Measurements from ENCODE around the gene SCAPER. TPM values are rescaled to one million over a fixed set of nuclear protein-coding genes. Genes with fewer than 3 reads are reported as not detected.

SCAPER gene
- total RNA-seq, 1 experiment from 2014 or later, result 6.3 TPM

DNA sequence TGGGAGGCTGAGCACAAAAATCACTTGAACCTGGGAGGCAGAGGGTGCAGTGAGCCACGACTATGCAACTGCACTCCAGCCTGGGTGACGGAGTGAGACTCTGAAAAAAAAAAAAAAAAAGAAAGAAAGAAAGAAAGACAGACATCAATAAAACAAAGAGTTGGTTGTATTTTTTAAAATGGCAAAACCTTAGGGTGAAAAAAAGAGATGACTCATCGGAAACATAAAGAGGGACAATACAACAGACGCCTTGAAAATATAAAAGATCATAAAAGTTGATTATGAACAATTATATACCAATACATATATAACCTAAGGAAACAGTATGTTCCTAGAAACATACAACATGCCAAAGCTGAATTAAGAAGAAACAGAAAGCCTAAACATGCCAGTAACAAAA is 92.8 kb downstream of the SCAPER start:
- Histone ChIP-seq H3K36me3 (ENCODE audit: insufficient read depth, low read length) (no peaks in the 10 kb centered on the region), H3K79me2 (ENCODE audit: low read length) (no peaks in the 10 kb centered on the region), H3K4me3 (ENCODE audit: low read length) (no peak overlapping the region), H3K4me2 (ENCODE audit: low read depth, low read length, poor library complexity, severe bottlenecking) (no peak overlapping the region), H3K9me3 (ENCODE audit: low read length) (no peaks in the 10 kb centered on the region), H3K4me1 (ENCODE audit: low read length) (no peaks in the 10 kb centered on the region), H2AFZ (ENCODE audit: low read length) (no peak overlapping the region), H3K27me3 (ENCODE audit: low read length) (no peaks in the 10 kb centered on the region), H3K9ac (ENCODE audit: low read length) (no peak overlapping the region), H3K9me2 (replicated peaks; ENCODE audit: insufficient read depth, low read length) (no peaks in the 10 kb centered on the region), H3K27ac (ENCODE audit: low read length) (no peak overlapping the region), H4K20me1 (ENCODE audit: insufficient read depth, low read depth, low read length) (peaks cover 4% of the 10 kb centered on the region; the same call in 1 of the 2 replicates)
- no peak for DNase-seq

GRCh38 chr15:76809412-76810103 is 95.6 kb downstream of the SCAPER start:
- Histone ChIP-seq H3K79me2 (ENCODE audit: low read length) (no peaks in the 10 kb centered on the region), H3K4me3 (ENCODE audit: low read length) (no peak overlapping the region), H4K20me1 (ENCODE audit: insufficient read depth, low read depth, low read length) (peaks cover 4% of the 10 kb centered on the region; the same call in 1 of the 2 replicates), H3K4me2 (ENCODE audit: low read depth, low read length, poor library complexity, severe bottlenecking) (no peak overlapping the region), H3K27ac (ENCODE audit: low read length) (no peak overlapping the region), H3K4me1 (ENCODE audit: low read length) (no peaks in the 10 kb centered on the region), H3K9me2 (replicated peaks; ENCODE audit: insufficient read depth, low read length) (no peaks in the 10 kb centered on the region), H3K27me3 (ENCODE audit: low read length) (no peaks in the 10 kb centered on the region), H3K36me3 (ENCODE audit: insufficient read depth, low read length) (no peaks in the 10 kb centered on the region), H3K9me3 (ENCODE audit: low read length) (no peaks in the 10 kb centered on the region), H2AFZ (ENCODE audit: low read length) (no peak overlapping the region), H3K9ac (ENCODE audit: low read length) (no peak overlapping the region)
- no peak for DNase-seq

GRCh38 chr15:76803049-76803571 is 102.0 kb downstream of the SCAPER start:
- DNase-seq, result no peak
- H3K27me3 ChIP-seq (ENCODE audit: low read length), result no peaks in the 10 kb centered on the region

GRCh38 chr15:76802411-76802810 is 102.7 kb downstream of the SCAPER start:
- no peak for DNase-seq
- no peaks in the 10 kb centered on the region for H4K20me1 ChIP-seq (ENCODE audit: insufficient read depth, low read depth, low read length)
- no peaks in the 10 kb centered on the region for H3K4me1 ChIP-seq (ENCODE audit: low read length)
- no peak overlapping the region for H3K27ac ChIP-seq (ENCODE audit: low read length)
- no peak overlapping the region for H3K9ac ChIP-seq (ENCODE audit: low read length)
- H3K79me2 ChIP-seq (ENCODE audit: low read length), result no peaks in the 10 kb centered on the region
- H3K9me3 ChIP-seq (ENCODE audit: low read length), result no peaks in the 10 kb centered on the region
- H3K27me3 ChIP-seq (ENCODE audit: low read length), result no peaks in the 10 kb centered on the region
- no peak overlapping the region for H3K4me2 ChIP-seq (ENCODE audit: low read depth, low read length, poor library complexity, severe bottlenecking)
- no peaks in the 10 kb centered on the region for H3K9me2 ChIP-seq (replicated peaks; ENCODE audit: insufficient read depth, low read length)
- no peak overlapping the region for H2AFZ ChIP-seq (ENCODE audit: low read length)
- H3K4me3 ChIP-seq (ENCODE audit: low read length), result no peak overlapping the region
- no peaks in the 10 kb centered on the region for H3K36me3 ChIP-seq (ENCODE audit: insufficient read depth, low read length)

More at GRCh38 chr15:76803049-76803571, 102.0 kb downstream of the SCAPER start:
- Histone ChIP-seq H3K27ac (ENCODE audit: low read length) (no peak overlapping the region), H3K9ac (ENCODE audit: low read length) (no peak overlapping the region), H3K4me1 (ENCODE audit: low read length) (no peaks in the 10 kb centered on the region), H3K36me3 (ENCODE audit: insufficient read depth, low read length) (no peaks in the 10 kb centered on the region), H3K4me3 (ENCODE audit: low read length) (no peak overlapping the region), H3K9me2 (replicated peaks; ENCODE audit: insufficient read depth, low read length) (no peaks in the 10 kb centered on the region), H3K4me2 (ENCODE audit: low read depth, low read length, poor library complexity, severe bottlenecking) (no peak overlapping the region), H3K79me2 (ENCODE audit: low read length) (no peaks in the 10 kb centered on the region), H4K20me1 (ENCODE audit: insufficient read depth, low read depth, low read length) (no peaks in the 10 kb centered on the region), H2AFZ (ENCODE audit: low read length) (no peak overlapping the region), H3K9me3 (ENCODE audit: low read length) (no peaks in the 10 kb centered on the region)

GRCh38 chr15:76799760-76800159 is 105.4 kb downstream of the SCAPER start:
- Histone ChIP-seq H3K27me3 (ENCODE audit: low read length) (no peaks in the 10 kb centered on the region), H3K4me2 (ENCODE audit: low read depth, low read length, poor library complexity, severe bottlenecking) (no peak overlapping the region), H3K36me3 (ENCODE audit: insufficient read depth, low read length) (no peaks in the 10 kb centered on the region), H3K4me3 (ENCODE audit: low read length) (no peak overlapping the region), H3K9me2 (replicated peaks; ENCODE audit: insufficient read depth, low read length) (no peaks in the 10 kb centered on the region), H3K4me1 (ENCODE audit: low read length) (no peaks in the 10 kb centered on the region), H4K20me1 (ENCODE audit: insufficient read depth, low read depth, low read length) (no peaks in the 10 kb centered on the region), H3K9ac (ENCODE audit: low read length) (no peak overlapping the region), H3K79me2 (ENCODE audit: low read length) (no peaks in the 10 kb centered on the region), H3K27ac (ENCODE audit: low read length) (no peak overlapping the region), H2AFZ (ENCODE audit: low read length) (no peak overlapping the region), H3K9me3 (ENCODE audit: low read length) (no peaks in the 10 kb centered on the region)
- DNase-seq, result no peak

DNA sequence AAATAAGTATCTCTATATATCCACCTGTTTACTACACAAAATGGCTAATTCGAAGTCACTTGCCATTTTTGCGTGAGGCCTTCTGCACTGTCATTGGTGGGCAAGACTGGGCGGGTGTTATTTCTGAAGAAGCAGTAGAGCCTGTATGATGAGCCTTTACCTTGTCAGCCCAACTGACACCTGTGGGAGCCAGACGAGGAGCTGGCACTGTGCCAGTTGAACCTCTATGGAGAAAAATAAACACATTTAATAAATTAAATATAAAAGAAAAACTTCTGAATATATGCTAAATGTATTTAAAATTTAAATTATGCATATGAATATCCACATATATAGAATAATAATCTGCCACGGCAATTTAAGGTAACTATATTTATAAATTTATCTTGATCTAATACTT is 109.9 kb downstream of the SCAPER start:
- Histone ChIP-seq H3K9me3 (ENCODE audit: low read length) (no peaks in the 10 kb centered on the region), H3K9me2 (replicated peaks; ENCODE audit: insufficient read depth, low read length) (no peaks in the 10 kb centered on the region), H2AFZ (ENCODE audit: low read length) (no peak overlapping the region), H3K9ac (ENCODE audit: low read length) (no peak overlapping the region), H3K4me1 (ENCODE audit: low read length) (no peaks in the 10 kb centered on the region), H3K79me2 (ENCODE audit: low read length) (no peaks in the 10 kb centered on the region), H3K27me3 (ENCODE audit: low read length) (no peaks in the 10 kb centered on the region), H4K20me1 (ENCODE audit: insufficient read depth, low read depth, low read length) (no peaks in the 10 kb centered on the region), H3K36me3 (ENCODE audit: insufficient read depth, low read length) (no peaks in the 10 kb centered on the region), H3K27ac (ENCODE audit: low read length) (no peak overlapping the region), H3K4me2 (ENCODE audit: low read depth, low read length, poor library complexity, severe bottlenecking) (no peak overlapping the region), H3K4me3 (ENCODE audit: low read length) (no peak overlapping the region)
- DNase-seq, result no peak

- Histone ChIP-seq H3K9me2 (replicated peaks; ENCODE audit: insufficient read depth, low read length) (no peaks in the 10 kb centered on the region), H3K27ac (ENCODE audit: low read length) (no peak overlapping the region), H3K27me3 (ENCODE audit: low read length) (no peaks in the 10 kb centered on the region), H3K4me2 (ENCODE audit: low read depth, low read length, poor library complexity, severe bottlenecking) (no peak overlapping the region), H4K20me1 (ENCODE audit: insufficient read depth, low read depth, low read length) (no peaks in the 10 kb centered on the region), H3K79me2 (ENCODE audit: low read length) (no peaks in the 10 kb centered on the region), H2AFZ (ENCODE audit: low read length) (no peak overlapping the region), H3K4me1 (ENCODE audit: low read length) (no peaks in the 10 kb centered on the region), H3K9ac (ENCODE audit: low read length) (no peak overlapping the region), H3K9me3 (ENCODE audit: low read length) (no peaks in the 10 kb centered on the region), H3K36me3 (ENCODE audit: insufficient read depth, low read length) (no peaks in the 10 kb centered on the region), H3K4me3 (ENCODE audit: low read length) (no peak overlapping the region)
- DNase-seq, result no peak
Measured at GRCh38 chr15:76793162-76793561, 112.0 kb downstream of the SCAPER start.

DNA sequence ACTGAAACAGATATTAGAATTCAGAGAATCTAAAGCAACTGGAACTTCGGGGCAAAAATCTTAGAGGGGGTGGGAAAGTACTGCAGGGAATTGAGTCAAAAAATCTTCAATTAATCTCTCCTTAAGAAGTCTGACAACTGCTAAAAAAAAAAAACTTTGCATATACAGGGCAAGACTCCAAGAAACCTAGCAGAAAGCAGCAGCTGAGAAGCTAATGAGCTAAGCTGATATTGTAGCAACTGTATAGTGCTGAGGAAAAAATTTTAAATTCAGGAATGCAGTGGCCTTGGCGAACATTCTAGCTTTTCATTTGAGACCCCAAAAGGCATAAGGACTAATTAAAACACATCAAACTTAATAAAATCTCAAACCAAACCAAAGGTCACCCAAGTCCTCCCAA is 113.6 kb downstream of the SCAPER start:
- H4K20me1 ChIP-seq (ENCODE audit: insufficient read depth, low read depth, low read length), result no peaks in the 10 kb centered on the region
- no peak overlapping the region for H3K4me3 ChIP-seq (ENCODE audit: low read length)
- no peaks in the 10 kb centered on the region for H3K36me3 ChIP-seq (ENCODE audit: insufficient read depth, low read length)
- DNase-seq, result no peak
- H3K27ac ChIP-seq (ENCODE audit: low read length), result no peak overlapping the region
- no peaks in the 10 kb centered on the region for H3K9me2 ChIP-seq (replicated peaks; ENCODE audit: insufficient read depth, low read length)
- no peaks in the 10 kb centered on the region for H3K79me2 ChIP-seq (ENCODE audit: low read length)
- H2AFZ ChIP-seq (ENCODE audit: low read length), result no peak overlapping the region
- no peaks in the 10 kb centered on the region for H3K4me1 ChIP-seq (ENCODE audit: low read length)
- no peaks in the 10 kb centered on the region for H3K27me3 ChIP-seq (ENCODE audit: low read length)
- H3K9me3 ChIP-seq (ENCODE audit: low read length), result no peaks in the 10 kb centered on the region
- H3K4me2 ChIP-seq (ENCODE audit: low read depth, low read length, poor library complexity, severe bottlenecking), result no peak overlapping the region
- no peak overlapping the region for H3K9ac ChIP-seq (ENCODE audit: low read length)
